Trophoblast cell (in vitro differentiated cells and primary cell): ENCODE measurements around the gene DYRK1A.

Source experiments
- DNase-seq, 2 donors: peaks; one replicate each; pipeline ENCODE4 v3.0.0-alpha.2; 2016
- H2AFZ ChIP-seq: 2 replicates; pipeline ENCODE4 v1.6.1; 2013; ENCODE audit warnings: low read length, moderate library complexity, mild to moderate bottlenecking; ENCODE audit not compliant: insufficient read depth, poor library complexity
- H2AK5ac ChIP-seq: 2 replicates; pipeline ENCODE4 v1.6.1; 2013; ENCODE audit warnings: mild to moderate bottlenecking, low read length
- H2BK120ac ChIP-seq: 2 replicates; pipeline ENCODE4 v1.6.1; 2013; ENCODE audit warnings: low read length, mild to moderate bottlenecking, moderate library complexity; ENCODE audit not compliant: insufficient read depth, poor library complexity
- H2BK12ac ChIP-seq: 2 replicates; pipeline ENCODE4 v1.6.1; 2013; ENCODE audit warnings: mild to moderate bottlenecking, low read length, moderate library complexity
- H2BK5ac ChIP-seq: 2 replicates; pipeline ENCODE4 v1.6.1; 2013; ENCODE audit warnings: low read length, low read depth, moderate library complexity, mild to moderate bottlenecking; ENCODE audit not compliant: poor library complexity
- H3K14ac ChIP-seq: 2 replicates; pipeline ENCODE4 v1.6.1; 2013; ENCODE audit warnings: mild to moderate bottlenecking, low read length
- H3K18ac ChIP-seq: 2 replicates; pipeline ENCODE4 v1.6.1; 2013; ENCODE audit warnings: mild to moderate bottlenecking, low read length
- H3K23ac ChIP-seq: 2 replicates; pipeline ENCODE4 v1.6.1; 2013; ENCODE audit warnings: low read length
- H3K27ac ChIP-seq: 2 replicates; pipeline ENCODE4 v1.5.1; 2013; ENCODE audit warnings: low read depth, mild to moderate bottlenecking, inconsistent platforms, low read length, moderate library complexity
- H3K27me3 ChIP-seq: 2 replicates; pipeline ENCODE4 v1.6.1; 2013; ENCODE audit warnings: inconsistent platforms, mild to moderate bottlenecking, low read length, moderate library complexity; ENCODE audit not compliant: insufficient read depth
- H3K36me3 ChIP-seq, 2 experiments: 1 replicate in 1 of 2; 2 replicates in 1 of 2; pipeline ENCODE4 v1.6.1; 2013; ENCODE audit warnings: low read length in 2 of 2, mild to moderate bottlenecking in 2 of 2, moderate library complexity in 1 of 2; ENCODE audit not compliant: insufficient read depth in 2 of 2, control insufficient read depth in 1 of 2
- H3K4ac ChIP-seq: 2 replicates; pipeline ENCODE4 v1.6.1; 2013; ENCODE audit warnings: low read depth, mild to moderate bottlenecking, low read length, moderate library complexity
- H3K4me1 ChIP-seq, 2 experiments: 1 replicate in 1 of 2; 2 replicates in 1 of 2; pipeline ENCODE4 v1.6.1; 2013; ENCODE audit warnings: low read length in 2 of 2, mild to moderate bottlenecking in 2 of 2, moderate library complexity in 1 of 2; ENCODE audit not compliant: insufficient read depth in 2 of 2, control insufficient read depth in 1 of 2
- H3K4me2 ChIP-seq: 2 replicates; pipeline ENCODE4 v1.6.1; 2013; ENCODE audit warnings: inconsistent platforms, mild to moderate bottlenecking, low read length, moderate library complexity
- H3K4me3 ChIP-seq: 2 replicates; pipeline ENCODE4 v1.5.1; 2013; ENCODE audit warnings: mild to moderate bottlenecking, low read depth, low read length, inconsistent platforms
- H3K79me1 ChIP-seq: one replicate; pipeline ENCODE4 v1.6.1; 2013; ENCODE audit warnings: low read length
- H3K79me2 ChIP-seq: 2 replicates; pipeline ENCODE4 v1.6.1; 2013; ENCODE audit warnings: low read length, mild to moderate bottlenecking; ENCODE audit not compliant: control insufficient read depth, insufficient read depth, poor library complexity
- H3K9ac ChIP-seq: 2 replicates; pipeline ENCODE4 v1.6.1; 2013; ENCODE audit warnings: mild to moderate bottlenecking, low read length
- H3K9me3 ChIP-seq: 2 replicates; pipeline ENCODE4 v1.6.1; 2013; ENCODE audit warnings: low read depth, mild to moderate bottlenecking, control low read depth, inconsistent platforms, low read length; ENCODE audit not compliant: insufficient read depth
- H4K12ac ChIP-seq: 2 replicates; pipeline ENCODE4 v1.6.1; 2013; ENCODE audit warnings: low read depth, mild to moderate bottlenecking, low read length, moderate library complexity
- H4K8ac ChIP-seq: 2 replicates; pipeline ENCODE4 v1.6.1; 2013; ENCODE audit warnings: low read depth, mild to moderate bottlenecking, low read length, moderate library complexity
- H4K91ac ChIP-seq: one replicate; pipeline ENCODE4 v1.6.1; 2013; ENCODE audit warnings: low read depth, mild to moderate bottlenecking, low read length, moderate library complexity
- WGBS: extraction: QIAGEN DNeasy Blood & Tissue Kit; methylation state at CpG from one replicate; pipeline ENCODE4 v1.1.7; 2013; ENCODE audit warnings: missing lambda C conversion rate; ENCODE audit not compliant: insufficient read length, insufficient coverage; ENCODE audit errors: extremely low coverage; 5-methylcytosine and 5-hydroxymethylcytosine counted together

The DYRK1A gene

GRCh38 chr21:37478794-37479193 lies 112.2 kb downstream of the DYRK1A start:
- Histone ChIP-seq H3K4ac (no peak overlapping the region), H3K23ac (no peak overlapping the region), H3K4me1 (no peaks in the 10 kb centered on the region), H3K14ac (no peak overlapping the region), H3K9me3 (no peaks in the 10 kb centered on the region), H2AK5ac (no peak overlapping the region), H3K4me2 (no peak overlapping the region), H3K36me3 (peaks cover 5 to 6% of the 10 kb centered on the region in 2 experiments), H4K8ac (no peak overlapping the region), H4K91ac (no peak overlapping the region), H4K12ac (no peak overlapping the region), H3K4me3 (no peak overlapping the region), H2BK12ac (no peak overlapping the region), H3K27ac (no peak overlapping the region), H3K79me2 (peaks cover 7% of the 10 kb centered on the region), H3K9ac (no peak overlapping the region), H3K27me3 (no peaks in the 10 kb centered on the region), H2BK5ac (no peak overlapping the region), H3K18ac (no peak overlapping the region), H2BK120ac (no peak overlapping the region), H2AFZ (no peak overlapping the region), H3K79me1 (no peaks in the 10 kb centered on the region)
- no CpG with 5 or more reads among the region's 1 CpG for WGBS
- no peak for DNase-seq

- no peaks in the 10 kb centered on the region for H3K9me3 ChIP-seq
- no peak overlapping the region for H3K14ac ChIP-seq
- H3K4me2 ChIP-seq: no peak overlapping the region
- H3K9ac ChIP-seq: no peak overlapping the region
- no peak overlapping the region for H3K4me3 ChIP-seq
- no peak overlapping the region for H3K18ac ChIP-seq
- no peak overlapping the region for H3K4ac ChIP-seq
- peaks cover 5 to 6% of the 10 kb centered on the region in 2 experiments for H3K36me3 ChIP-seq
- no peak overlapping the region for H2BK5ac ChIP-seq
- no peaks in the 10 kb centered on the region for H3K79me1 ChIP-seq
- WGBS: no CpG with 5 or more reads among the region's 7 CpGs
- DNase-seq: no peak
- H3K23ac ChIP-seq: no peak overlapping the region
- H3K79me2 ChIP-seq: no peaks in the 10 kb centered on the region
- no peak overlapping the region for H4K8ac ChIP-seq
- H4K91ac ChIP-seq: no peak overlapping the region
- H2BK12ac ChIP-seq: no peak overlapping the region
- no peak overlapping the region for H2AFZ ChIP-seq
- H3K4me1 ChIP-seq: no peaks in the 10 kb centered on the region
- no peak overlapping the region for H2AK5ac ChIP-seq
- no peaks in the 10 kb centered on the region for H3K27me3 ChIP-seq
- H4K12ac ChIP-seq: no peak overlapping the region
- H2BK120ac ChIP-seq: no peak overlapping the region
- H3K27ac ChIP-seq: no peak overlapping the region
Measured at GRCh38 chr21:37483776-37484175, 117.2 kb downstream of the DYRK1A start.

GRCh38 chr21:37484535-37485474 lies 118.2 kb downstream of the DYRK1A start:
- no peak overlapping the region for H3K14ac ChIP-seq
- no peaks in the 10 kb centered on the region for H3K79me1 ChIP-seq
- H3K9ac ChIP-seq: no peak overlapping the region
- H3K4ac ChIP-seq: no peak overlapping the region
- no peak overlapping the region for H3K27ac ChIP-seq
- H4K12ac ChIP-seq: no peak overlapping the region
- H3K36me3 ChIP-seq: peaks cover 5 to 6% of the 10 kb centered on the region in 2 experiments
- H2BK5ac ChIP-seq: no peak overlapping the region
- no peak overlapping the region for H2AFZ ChIP-seq
- no CpG with 5 or more reads among the region's 7 CpGs for WGBS
- H2BK120ac ChIP-seq: no peak overlapping the region
- H3K4me1 ChIP-seq: no peaks in the 10 kb centered on the region
- no peak overlapping the region for H3K4me3 ChIP-seq
- no peak overlapping the region for H2BK12ac ChIP-seq
- DNase-seq: no peak
- H4K91ac ChIP-seq: no peak overlapping the region
- H3K23ac ChIP-seq: no peak overlapping the region
- H3K27me3 ChIP-seq: no peaks in the 10 kb centered on the region
- no peak overlapping the region for H3K4me2 ChIP-seq
- H3K9me3 ChIP-seq: no peaks in the 10 kb centered on the region
- H4K8ac ChIP-seq: no peak overlapping the region
- H2AK5ac ChIP-seq: no peak overlapping the region
- H3K18ac ChIP-seq: no peak overlapping the region
- H3K79me2 ChIP-seq: no peaks in the 10 kb centered on the region

GRCh38 chr21:37489553-37489952 lies 123.0 kb downstream of the DYRK1A start:
- Histone ChIP-seq H3K4ac (no peak overlapping the region), H3K9ac (no peak overlapping the region), H2AFZ (no peak overlapping the region), H2BK120ac (no peak overlapping the region), H3K4me3 (no peak overlapping the region), H3K9me3 (no peaks in the 10 kb centered on the region), H2BK5ac (no peak overlapping the region), H4K91ac (no peak overlapping the region), H3K4me2 (no peak overlapping the region), H3K79me2 (no peaks in the 10 kb centered on the region), H3K79me1 (no peaks in the 10 kb centered on the region), H4K12ac (no peak overlapping the region), H3K4me1 (no peaks in the 10 kb centered on the region), H2AK5ac (no peak overlapping the region), H3K27ac (no peak overlapping the region), H3K18ac (no peak overlapping the region), H3K27me3 (no peaks in the 10 kb centered on the region), H3K36me3 (peaks cover 3 to 5% of the 10 kb centered on the region in 2 experiments), H3K14ac (no peak overlapping the region), H3K23ac (no peak overlapping the region), H2BK12ac (no peak overlapping the region), H4K8ac (no peak overlapping the region)
- DNase-seq: no peak
- no CpG with 5 or more reads among the region's 1 CpG for WGBS
